SHP77 treated with DMSO at 0.1 percent for 48 hours (cell line): ENCODE measurements around the gene SORCS1.

Source experiments
- DNase-seq: peaks from one replicate; lab custom pipeline; 2025; lab: John Stamatoyannopoulos, UW

The SORCS1 gene

GRCh38 chr10:106816318-106817085, 348.0 kb downstream of the SORCS1 start:
- no peak for DNase-seq

GRCh38 chr10:106815427-106816043, 349.0 kb downstream of the SORCS1 start:
- DNase-seq, result no peak

- DNase-seq, result no peak
Observed at GRCh38 chr10:106804992-106805582, 359.4 kb downstream of the SORCS1 start.

- DNase-seq, result no peak
Observed at GRCh38 chr10:106802949-106803348, 361.6 kb downstream of the SORCS1 start.

GRCh38 chr10:106799776-106800175, 364.7 kb downstream of the SORCS1 start:
- no peak for DNase-seq

GRCh38 chr10:106795619-106796018, 368.9 kb downstream of the SORCS1 start:
- peak; percentile 5 for DNase-seq

- no peak for DNase-seq
Observed at GRCh38 chr10:106793617-106794016, 370.9 kb downstream of the SORCS1 start.

- DNase-seq, result no peak
Observed at GRCh38 chr10:106789623-106790022, 374.9 kb downstream of the SORCS1 start.

- no peak for DNase-seq
Observed at GRCh38 chr10:106788982-106789381, 375.5 kb downstream of the SORCS1 start.

GRCh38 chr10:106785528-106785927, 379.0 kb downstream of the SORCS1 start:
- no peak for DNase-seq

- DNase-seq, result peak; percentile 13
Observed at GRCh38 chr10:106780632-106781031, 383.9 kb downstream of the SORCS1 start.

- DNase-seq, result no peak
Observed at GRCh38 chr10:106777841-106778240, 386.7 kb downstream of the SORCS1 start.

- no peak for DNase-seq
Observed at GRCh38 chr10:106775127-106775526, 389.4 kb downstream of the SORCS1 start.

GRCh38 chr10:106772957-106773356, 391.5 kb downstream of the SORCS1 start:
- DNase-seq, result no peak

GRCh38 chr10:106771154-106771553, 393.4 kb downstream of the SORCS1 start:
- DNase-seq, result no peak

- DNase-seq, result no peak
Observed at GRCh38 chr10:106768204-106768603, 396.3 kb downstream of the SORCS1 start.

GRCh38 chr10:106765928-106766327, 398.6 kb downstream of the SORCS1 start:
- no peak for DNase-seq

GRCh38 chr10:106765241-106765754, 399.2 kb downstream of the SORCS1 start:
- DNase-seq, result no peak

- no peak for DNase-seq
Observed at GRCh38 chr10:106764360-106764759, 400.1 kb downstream of the SORCS1 start.

GRCh38 chr10:106761906-106762305, 402.6 kb downstream of the SORCS1 start:
- DNase-seq, result no peak

GRCh38 chr10:106757521-106757920, 407.0 kb downstream of the SORCS1 start:
- no peak for DNase-seq

GRCh38 chr10:106751091-106751490, 413.4 kb downstream of the SORCS1 start:
- DNase-seq, result no peak

GRCh38 chr10:106746868-106747267, 417.6 kb downstream of the SORCS1 start:
- DNase-seq, result no peak
